GM12878 (cell line): ENCODE results near the gene SLC2A9. TPM values are rescaled to one million over a fixed set of nuclear protein-coding genes. Genes with fewer than 3 reads are reported as not detected.

Source experiments
- ATAC-seq: fragments of 200-7000 bp; cut with Tn5 transposase; 3 replicates; pipeline ENCODE4 v1.9.1; 2020; ENCODE audit warnings: mild to moderate bottlenecking, moderate library complexity
- BruUV-seq: library from RNA; stranded (reverse); fragments of 400-500 nt; replicated peaks from 2 replicates; lab custom pipeline; 2021; lab: Mats Ljungman, UMichigan
- CTCF ChIA-PET: fragments of 300-600 bp; sonication (Branson Sonifier 250); formaldehyde crosslinking; extraction: SDS; loops from one replicate; lab custom pipeline; 2021; ENCODE audit warnings: inconsistent platforms; lab: Yijun Ruan, JAX
- POLR2A ChIA-PET: fragments of 350-600 bp; formaldehyde crosslinking; extraction: SDS; loops from one replicate; lab custom pipeline; 2021; ENCODE audit warnings: inconsistent platforms; lab: Charles Lee
- RAD21 ChIA-PET: fragments of 300-600 bp; sonication (Branson Sonifier 250); formaldehyde crosslinking; loops from one replicate; lab custom pipeline; 2023; ENCODE audit warnings: antibody characterized with exemption; ENCODE audit not compliant: unreplicated experiment; lab: Charles Lee
- SMC1A ChIA-PET: fragments of 300-600 bp; sonication (Branson Sonifier 250); formaldehyde crosslinking; loops from one replicate; lab custom pipeline; 2023; ENCODE audit not compliant: unreplicated experiment, uncharacterized antibody; lab: Charles Lee
- DNase-seq: peaks from one replicate; pipeline ENCODE4 v3.0.0-alpha.2; 2011; ENCODE audit warnings: low read depth, low spot score
- FAIRE-seq: peaks from 3 replicates; lab custom pipeline; 2011; peaks lifted over from hg19 to GRCh38; lab: Jason Lieb, UNC
- H2AFZ ChIP-seq: 2 replicates; pipeline ENCODE4 v1.6.0; 2011; ENCODE audit warnings: low read depth, low read length, control low read depth; ENCODE audit not compliant: control insufficient read depth
- H3K27ac ChIP-seq: 2 replicates; pipeline ENCODE4 v1.5.1; 2011; ENCODE audit warnings: control low read depth; ENCODE audit not compliant: control insufficient read depth, insufficient read depth
- H3K27me3 ChIP-seq, 2 experiments: replicated peaks in 1 of 2; 2 replicates each; pipeline versions ENCODE4 v1.6.0 to v1.6.1; 2011; ENCODE audit warnings: low read length in 1 of 2; ENCODE audit not compliant: control insufficient read depth in 2 of 2, insufficient read depth in 2 of 2
- H3K36me3 ChIP-seq, 2 experiments: 2 replicates each; pipeline ENCODE4 v1.5.1; 2011; ENCODE audit warnings: low read length in 1 of 2; ENCODE audit not compliant: control insufficient read depth in 2 of 2, insufficient read depth in 2 of 2
- H3K4me1 ChIP-seq: 2 replicates; pipeline ENCODE4 v1.6.1; 2011; ENCODE audit warnings: mild to moderate bottlenecking, low read length, moderate library complexity, mixed read lengths; ENCODE audit not compliant: control insufficient read depth, insufficient read depth
- H3K4me2 ChIP-seq: 2 replicates; pipeline ENCODE4 v1.6.0; 2011; ENCODE audit warnings: control low read depth; ENCODE audit not compliant: control insufficient read depth, insufficient read depth
- H3K4me3 ChIP-seq: fragments of 200-600 bp; sonication (generic); 2 replicates; pipeline ENCODE4 v1.5.1; 2016
- H3K79me2 ChIP-seq: 2 replicates; pipeline ENCODE4 v1.6.0; 2011; ENCODE audit warnings: low read length; ENCODE audit not compliant: control insufficient read depth, insufficient read depth
- H3K9ac ChIP-seq: 2 replicates; pipeline ENCODE4 v1.8.0; 2011; ENCODE audit warnings: low read length, control low read depth, mixed read lengths; ENCODE audit not compliant: control insufficient read depth, insufficient read depth
- H3K9me3 ChIP-seq: replicated peaks from 3 replicates; pipeline ENCODE4 v1.5.1; 2011; ENCODE audit warnings: mild to moderate bottlenecking, low read length; ENCODE audit not compliant: control insufficient read depth, insufficient read depth
- H4K20me1 ChIP-seq: 2 replicates; pipeline ENCODE4 v1.6.0; 2011; ENCODE audit not compliant: control insufficient read depth, insufficient read depth
- CHD4 ChIP-seq: fragments of 200-600 bp; sonication (generic); IDR thresholded peaks from 2 replicates; pipeline ENCODE4 v1.6.1; 2016; ENCODE audit warnings: mild to moderate bottlenecking
- CTCF ChIP-seq, 3 experiments: IDR thresholded peaks in 2 of 3; conservative IDR thresholded peaks in 1 of 3; 2 replicates each; pipeline ENCODE4 v1.5.1; 2011; ENCODE audit warnings: low read depth in 3 of 3, low read length in 3 of 3, mild to moderate bottlenecking in 3 of 3, control low read depth in 2 of 3, moderate library complexity in 2 of 3, inconsistent platforms in 1 of 3, mixed read lengths in 1 of 3; ENCODE audit not compliant: control insufficient read depth in 2 of 3, insufficient read depth in 1 of 3; ENCODE audit errors: extremely low read depth in 1 of 3
- E4F1 ChIP-seq: fragments of 450-650 bp; IDR thresholded peaks from 2 replicates; pipeline ENCODE4 v1.6.1; 2018; ENCODE audit warnings: borderline replicate concordance, mild to moderate bottlenecking; ENCODE audit not compliant: partially characterized antibody
- EP300 ChIP-seq, 2 experiments: fragments of 150-350 bp in 1 of 2; IDR thresholded peaks; 2 replicates each; pipeline ENCODE4 v1.6.1; 2011 to 2012; ENCODE audit warnings: low read depth in 2 of 2, low read length in 2 of 2, borderline replicate concordance in 1 of 2, improper control_type of control experiment in 1 of 2, inconsistent platforms in 1 of 2; ENCODE audit not compliant: control insufficient read depth in 1 of 2
- MYB ChIP-seq: fragments of 150-350 bp; IDR thresholded peaks from 2 replicates; pipeline ENCODE4 v1.6.1; 2014; ENCODE audit warnings: mild to moderate bottlenecking, low read depth, low read length, borderline replicate concordance
- SRF ChIP-seq, 2 experiments: IDR thresholded peaks; 2 replicates each; pipeline ENCODE4 v1.6.1; 2011; ENCODE audit warnings: low read depth in 2 of 2, low read length in 2 of 2, mild to moderate bottlenecking in 1 of 2, moderate library complexity in 1 of 2
- WRNIP1 ChIP-seq: IDR thresholded peaks from 2 replicates; pipeline ENCODE4 v1.6.1; 2011; ENCODE audit warnings: low read depth, low read length, improper control_type of control experiment, borderline replicate concordance
- WGBS: methylation state at CpG from one replicate; pipeline ENCODE4 v1.1.6; 2016; ENCODE audit warnings: low lambda C conversion rate; ENCODE audit not compliant: insufficient replicate concordance, insufficient coverage; ENCODE audit errors: missing lambda C conversion rate; 5-methylcytosine and 5-hydroxymethylcytosine counted together
- in situ Hi-C: fragments of 300-500 bp; cut with MboI; formaldehyde crosslinking; loops from 9 replicates; pipeline ENCODE4 v1.14.3; 2018; ENCODE audit warnings: mixed read lengths
- intact Hi-C: fragments of 100-400 bp; cut with micrococcal nuclease; formaldehyde crosslinking; loops from one replicate; pipeline ENCODE4 v1.14.2; 2022; ENCODE audit not compliant: unreplicated experiment
- polyA plus RNA-seq, 11 experiments: library from polyadenylated mRNA; depleted of rRNA in 4 of 11; unstranded in 6 of 11; stranded (reverse) in 5 of 11; fragments of >200 nt; fragmentation: Nextera tagmentation in 4 of 11; fragmentation: Illumina TruSeq in 1 of 11; extraction: Ambion mirVana in 4 of 11; extraction: Trizol in 1 of 11; gene quantifications; 1 replicate in 1 of 11; 2 replicates in 10 of 11; pipeline versions ENCODE4 v1.2.1 to v1.2.3, GENCODE V29; 2011 to 2016; ENCODE audit warnings: inconsistent platforms in 2 of 11, missing spikeins in 2 of 11, low read depth in 1 of 11
- total RNA-seq, 4 experiments: library from RNA; depleted of rRNA in 3 of 4; stranded (reverse); fragments of >200 nt in 3 of 4; fragmentation: Illumina TruSeq in 1 of 4; extraction: Trizol in 1 of 4; gene quantifications; 2 replicates each; pipeline versions ENCODE4 v1.2.1 to v1.2.3, GENCODE V29; 2013 to 2021
- TF ChIP-seq, protein P1 (sequence below): IDR thresholded peaks from 2 replicates; pipeline ENCODE4 v1.6.1; 2011; ENCODE audit warnings: borderline replicate concordance, low read depth, mild to moderate bottlenecking, moderate library complexity, low read length; ENCODE audit not compliant: insufficient read depth, poor library complexity, severe bottlenecking

The SLC2A9 gene
- total and polyA plus RNA-seq, 10 of the 15 experiments (the other 5 are each of a cell fraction or from before 2014, with no cell fraction given), result 0.28 to 2.8 (median 1.2) TPM

- ChIA-PET CTCF (interaction anchor here (0.7 to 7.9 kb wide), 5 partner anchors 83 to 167 kb away, joined by 3 to 55 read pairs (median 3); no protein-coding TSS in a partner anchor), SMC1A (interaction anchor here (2.6 kb wide), 1 partner anchor 87 kb away, joined by 13 read pairs; no protein-coding TSS in a partner anchor), POLR2A (interaction anchor here (0.7 kb wide), 1 partner anchor 10 kb away, joined by 3 read pairs; no protein-coding TSS in a partner anchor), RAD21 (interaction anchor here (2.7 kb wide), 1 partner anchor 87 kb away, joined by 14 read pairs; no protein-coding TSS in a partner anchor)
- TF ChIP-seq CHD4, result no peak
- TF ChIP-seq EP300 (IDR thresholded peaks at IDR 0.05; ENCODE audit: borderline replicate concordance in 1 of 2, control insufficient read depth in 1 of 2, low read depth in 2 of 2, low read length in 2 of 2), result no peak
- TF ChIP-seq CTCF (IDR thresholded peaks at IDR 0.05 in 2 of 3, conservative IDR thresholded peaks at IDR 0.05 in 1 of 3; ENCODE audit: control insufficient read depth in 2 of 3, extremely low read depth in 1 of 3, insufficient read depth in 1 of 3, low read depth in 3 of 3, low read length in 3 of 3), result 0 out of 6 replicates have a peak, but pooled peaks of 1 of the 3 experiments have one; percentile 6
- TF ChIP-seq, protein P1, sequence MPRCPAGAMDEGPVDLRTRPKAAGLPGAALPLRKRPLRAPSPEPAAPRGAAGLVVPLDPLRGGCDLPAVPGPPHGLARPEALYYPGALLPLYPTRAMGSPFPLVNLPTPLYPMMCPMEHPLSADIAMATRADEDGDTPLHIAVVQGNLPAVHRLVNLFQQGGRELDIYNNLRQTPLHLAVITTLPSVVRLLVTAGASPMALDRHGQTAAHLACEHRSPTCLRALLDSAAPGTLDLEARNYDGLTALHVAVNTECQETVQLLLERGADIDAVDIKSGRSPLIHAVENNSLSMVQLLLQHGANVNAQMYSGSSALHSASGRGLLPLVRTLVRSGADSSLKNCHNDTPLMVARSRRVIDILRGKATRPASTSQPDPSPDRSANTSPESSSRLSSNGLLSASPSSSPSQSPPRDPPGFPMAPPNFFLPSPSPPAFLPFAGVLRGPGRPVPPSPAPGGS, result no peak
- no peak for TF ChIP-seq SRF (IDR thresholded peaks at IDR 0.05; ENCODE audit: low read depth in 2 of 2, low read length in 2 of 2)
- no peak for TF ChIP-seq MYB
- TF ChIP-seq WRNIP1, result no peak
- no peak for TF ChIP-seq E4F1
- no peak overlapping the region for H3K9ac ChIP-seq
- no peak overlapping the region for H3K4me3 ChIP-seq
- FAIRE-seq (no peak), DNase-seq (no peak), ATAC-seq (no peak)
- no peaks in the 10 kb centered on the region for H4K20me1 ChIP-seq
- H3K36me3 ChIP-seq, result no peaks in the 10 kb centered on the region
- no TSS peak for BruUV-seq
- WGBS, result 68% methylated on average over 10 of the region's 10 CpGs
- H3K4me2 ChIP-seq, result no peak overlapping the region
- H3K79me2 ChIP-seq, result no peaks in the 10 kb centered on the region
- H3K27me3 ChIP-seq, result no peaks in the 10 kb centered on the region
- H3K27ac ChIP-seq, result no peak overlapping the region
- intact Hi-C loops (no loop called here), in situ Hi-C loops (no loop called here)
- no peaks in the 10 kb centered on the region for H3K9me3 ChIP-seq
- H2AFZ ChIP-seq, result no peak overlapping the region
- no peaks in the 10 kb centered on the region for H3K4me1 ChIP-seq
Measured at GRCh38 chr4:9927341-9928007, 93.8 kb downstream of the SLC2A9 start.
